Measurements from ENCODE around the gene IL20. TPM values are rescaled to one million over a fixed set of nuclear protein-coding genes. Genes with fewer than 3 reads are reported as not detected.
A peak's percentile ranks its signal among the peaks of the same experiment; 100 is the strongest.

The IL20 gene
- total RNA-seq, 1 donor, result not detected

DNA sequence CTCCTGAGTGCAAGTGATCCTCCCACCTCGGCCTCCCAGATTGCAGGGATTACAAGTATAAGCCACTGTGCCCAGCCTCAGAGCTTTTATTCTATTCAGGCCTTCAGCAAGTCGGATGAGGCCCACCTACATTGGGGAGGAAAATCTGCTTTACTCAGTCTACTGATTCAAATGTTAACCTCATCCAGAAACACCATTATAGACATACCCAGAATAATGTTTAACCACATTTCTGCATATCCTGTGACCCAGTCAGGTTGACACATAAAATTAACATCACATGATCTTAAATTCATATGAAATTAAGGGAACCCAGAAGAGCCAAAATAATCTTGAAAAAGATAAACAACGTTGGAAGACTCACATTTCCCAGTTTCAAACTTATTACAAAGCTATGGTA is 14.9 kb downstream of the IL20 start:
- no peak for DNase-seq (ENCODE audit: insufficient read length, low spot score, missing footprints)
- Histone ChIP-seq H3K27me3 (ENCODE audit: insufficient read depth, low read length) (no peaks in the 10 kb centered on the region), H3K79me2 (ENCODE audit: insufficient read depth, low read length) (no peaks in the 10 kb centered on the region), H3K27ac (ENCODE audit: low read depth, low read length) (no peak overlapping the region), H4K20me1 (ENCODE audit: insufficient read depth, low read length) (no peaks in the 10 kb centered on the region), H2AFZ (ENCODE audit: low read length) (no peak overlapping the region), H3K4me1 (ENCODE audit: insufficient read depth, low read length) (no peaks in the 10 kb centered on the region), H3K9me3 (ENCODE audit: low read depth, low read length) (peaks cover 5% of the 10 kb centered on the region), H3K4me2 (ENCODE audit: insufficient read depth, low read length) (no peak overlapping the region), H3K4me3 (ENCODE audit: insufficient read depth, low read length) (no peak overlapping the region), H3K36me3 (ENCODE audit: insufficient read depth, low read length) (no peaks in the 10 kb centered on the region)
- TF ChIP-seq, protein P1, sequence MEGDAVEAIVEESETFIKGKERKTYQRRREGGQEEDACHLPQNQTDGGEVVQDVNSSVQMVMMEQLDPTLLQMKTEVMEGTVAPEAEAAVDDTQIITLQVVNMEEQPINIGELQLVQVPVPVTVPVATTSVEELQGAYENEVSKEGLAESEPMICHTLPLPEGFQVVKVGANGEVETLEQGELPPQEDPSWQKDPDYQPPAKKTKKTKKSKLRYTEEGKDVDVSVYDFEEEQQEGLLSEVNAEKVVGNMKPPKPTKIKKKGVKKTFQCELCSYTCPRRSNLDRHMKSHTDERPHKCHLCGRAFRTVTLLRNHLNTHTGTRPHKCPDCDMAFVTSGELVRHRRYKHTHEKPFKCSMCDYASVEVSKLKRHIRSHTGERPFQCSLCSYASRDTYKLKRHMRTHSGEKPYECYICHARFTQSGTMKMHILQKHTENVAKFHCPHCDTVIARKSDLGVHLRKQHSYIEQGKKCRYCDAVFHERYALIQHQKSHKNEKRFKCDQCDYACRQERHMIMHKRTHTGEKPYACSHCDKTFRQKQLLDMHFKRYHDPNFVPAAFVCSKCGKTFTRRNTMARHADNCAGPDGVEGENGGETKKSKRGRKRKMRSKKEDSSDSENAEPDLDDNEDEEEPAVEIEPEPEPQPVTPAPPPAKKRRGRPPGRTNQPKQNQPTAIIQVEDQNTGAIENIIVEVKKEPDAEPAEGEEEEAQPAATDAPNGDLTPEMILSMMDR (IDR thresholded peaks at IDR 0.05; ENCODE audit: extremely low read depth, low read depth, low read length), result no peak

DNA sequence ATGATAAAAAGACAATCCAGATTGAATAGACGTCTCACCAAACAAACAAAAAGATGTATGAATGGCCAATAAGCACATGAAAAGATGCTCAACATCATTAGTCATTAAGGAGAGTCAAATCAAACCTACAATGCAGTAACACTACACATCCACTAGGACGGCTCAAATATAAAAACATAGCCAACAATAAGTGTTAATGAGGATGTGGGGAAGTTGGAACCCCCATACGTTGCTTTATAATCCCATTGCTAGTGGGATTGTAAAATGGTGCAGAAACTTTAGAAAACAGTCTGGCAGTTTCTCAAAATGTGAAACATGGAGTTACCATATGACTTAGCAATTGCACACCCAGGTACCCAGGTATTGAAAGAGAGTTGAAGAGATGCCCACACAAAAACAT is 17.1 kb downstream of the IL20 start:
- TF ChIP-seq, protein P1 (IDR thresholded peaks at IDR 0.05; ENCODE audit: extremely low read depth, low read depth, low read length), result peak; percentile 20
- Histone ChIP-seq H3K36me3 (ENCODE audit: insufficient read depth, low read length) (no peaks in the 10 kb centered on the region), H3K4me3 (ENCODE audit: insufficient read depth, low read length) (no peak overlapping the region), H3K27me3 (ENCODE audit: insufficient read depth, low read length) (no peaks in the 10 kb centered on the region), H3K9me3 (ENCODE audit: low read depth, low read length) (peaks cover 5% of the 10 kb centered on the region), H2AFZ (ENCODE audit: low read length) (no peak overlapping the region), H3K4me2 (ENCODE audit: insufficient read depth, low read length) (no peak overlapping the region), H3K27ac (ENCODE audit: low read depth, low read length) (no peak overlapping the region), H4K20me1 (ENCODE audit: insufficient read depth, low read length) (no peaks in the 10 kb centered on the region), H3K4me1 (ENCODE audit: insufficient read depth, low read length) (no peaks in the 10 kb centered on the region), H3K79me2 (ENCODE audit: insufficient read depth, low read length) (no peaks in the 10 kb centered on the region)
- DNase-seq (ENCODE audit: insufficient read length, low spot score, missing footprints), result no peak

DNA sequence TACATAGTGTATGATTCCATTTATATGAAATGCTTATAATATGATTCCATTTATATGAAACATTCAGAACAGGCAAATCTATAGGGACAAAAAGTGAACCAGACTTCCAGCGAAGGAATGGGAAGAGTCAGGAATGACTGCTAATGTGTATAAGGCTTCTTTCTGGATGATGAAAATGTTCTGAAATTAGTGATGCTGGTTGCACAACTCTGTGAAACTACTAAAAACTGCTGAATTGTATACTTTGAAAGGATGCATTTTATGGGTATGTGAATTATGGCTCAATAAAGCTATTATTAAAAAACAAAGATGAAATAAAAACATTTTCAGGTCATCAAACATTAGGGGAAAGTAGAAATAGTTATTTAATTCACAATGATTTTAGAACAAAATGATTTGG is 17.7 kb downstream of the IL20 start:
- H3K4me3 ChIP-seq (ENCODE audit: insufficient read depth, low read length), result no peak overlapping the region
- no peak overlapping the region for H3K27ac ChIP-seq (ENCODE audit: low read depth, low read length)
- H4K20me1 ChIP-seq (ENCODE audit: insufficient read depth, low read length), result no peaks in the 10 kb centered on the region
- H3K9me3 ChIP-seq (ENCODE audit: low read depth, low read length), result peaks cover 4% of the 10 kb centered on the region
- H2AFZ ChIP-seq (ENCODE audit: low read length), result no peak overlapping the region
- no peaks in the 10 kb centered on the region for H3K4me1 ChIP-seq (ENCODE audit: insufficient read depth, low read length)
- H3K36me3 ChIP-seq (ENCODE audit: insufficient read depth, low read length), result no peaks in the 10 kb centered on the region
- no peak overlapping the region for H3K4me2 ChIP-seq (ENCODE audit: insufficient read depth, low read length)
- H3K27me3 ChIP-seq (ENCODE audit: insufficient read depth, low read length), result no peaks in the 10 kb centered on the region
- TF ChIP-seq, protein P1 (IDR thresholded peaks at IDR 0.05; ENCODE audit: extremely low read depth, low read depth, low read length), result no peak
- no peak for DNase-seq (ENCODE audit: insufficient read length, low spot score, missing footprints)
- H3K79me2 ChIP-seq (ENCODE audit: insufficient read depth, low read length), result no peaks in the 10 kb centered on the region

DNA sequence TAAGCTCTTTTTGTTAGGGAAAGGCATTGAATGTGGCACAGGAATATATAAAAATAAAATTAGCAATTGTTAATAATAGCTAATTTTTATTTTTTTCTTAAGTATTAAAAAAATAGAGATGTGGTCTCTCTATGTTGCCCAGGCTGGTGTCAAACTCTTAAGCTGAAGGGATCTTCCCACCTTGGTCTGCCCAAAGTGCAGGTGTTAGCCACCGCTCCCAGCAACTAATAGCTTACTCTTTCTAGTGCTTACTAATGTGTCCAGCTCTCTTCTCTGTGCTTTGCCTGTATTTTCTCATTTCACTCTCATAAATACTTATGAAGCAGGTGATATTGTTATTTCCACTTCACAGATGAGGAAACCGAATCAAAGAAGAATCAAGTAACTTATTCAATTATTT is 18.5 kb downstream of the IL20 start:
- no peak for DNase-seq (ENCODE audit: insufficient read length, low spot score, missing footprints)
- no peaks in the 10 kb centered on the region for H3K9me3 ChIP-seq (ENCODE audit: low read depth, low read length)
- no peaks in the 10 kb centered on the region for H3K36me3 ChIP-seq (ENCODE audit: insufficient read depth, low read length)
- no peaks in the 10 kb centered on the region for H3K4me1 ChIP-seq (ENCODE audit: insufficient read depth, low read length)
- H3K27me3 ChIP-seq (ENCODE audit: insufficient read depth, low read length), result no peaks in the 10 kb centered on the region
- H3K4me3 ChIP-seq (ENCODE audit: insufficient read depth, low read length), result no peak overlapping the region
- TF ChIP-seq, protein P1 (IDR thresholded peaks at IDR 0.05; ENCODE audit: extremely low read depth, low read depth, low read length), result no peak
- no peak overlapping the region for H2AFZ ChIP-seq (ENCODE audit: low read length)
- no peak overlapping the region for H3K4me2 ChIP-seq (ENCODE audit: insufficient read depth, low read length)
- no peaks in the 10 kb centered on the region for H3K79me2 ChIP-seq (ENCODE audit: insufficient read depth, low read length)
- no peaks in the 10 kb centered on the region for H4K20me1 ChIP-seq (ENCODE audit: insufficient read depth, low read length)
- no peak overlapping the region for H3K27ac ChIP-seq (ENCODE audit: low read depth, low read length)

All from osteoblast (primary cell).